IPS-20b (cell line): ENCODE results near the gene MYRF.

Experiments
- H3K27ac ChIP-seq: one replicate; pipeline ENCODE4 v1.5.1; 2013; ENCODE audit warnings: low read length
- H3K27me3 ChIP-seq: 2 replicates; pipeline ENCODE4 v1.6.1; 2013; ENCODE audit warnings: mild to moderate bottlenecking, low read length, inconsistent platforms; ENCODE audit not compliant: insufficient read depth
- H3K36me3 ChIP-seq: 2 replicates; pipeline ENCODE4 v1.6.1; 2013; ENCODE audit warnings: low read depth, mild to moderate bottlenecking, inconsistent platforms, low read length, moderate library complexity; ENCODE audit not compliant: insufficient read depth
- H3K4me1 ChIP-seq: 2 replicates; pipeline ENCODE4 v1.6.1; 2013; ENCODE audit warnings: mild to moderate bottlenecking, control low read depth, inconsistent platforms, low read length, moderate library complexity; ENCODE audit not compliant: insufficient read depth
- H3K4me3 ChIP-seq: 2 replicates; pipeline ENCODE4 v1.5.1; 2013; ENCODE audit warnings: mild to moderate bottlenecking, low read length, inconsistent platforms
- H3K9ac ChIP-seq: 2 replicates; pipeline ENCODE4 v1.6.1; 2013; ENCODE audit warnings: low read depth, mild to moderate bottlenecking, inconsistent platforms, low read length, moderate library complexity
- H3K9me3 ChIP-seq: 2 replicates; pipeline ENCODE4 v1.6.1; 2013; ENCODE audit warnings: mild to moderate bottlenecking, low read depth, low read length, inconsistent platforms; ENCODE audit not compliant: insufficient read depth

MYRF gene

DNA sequence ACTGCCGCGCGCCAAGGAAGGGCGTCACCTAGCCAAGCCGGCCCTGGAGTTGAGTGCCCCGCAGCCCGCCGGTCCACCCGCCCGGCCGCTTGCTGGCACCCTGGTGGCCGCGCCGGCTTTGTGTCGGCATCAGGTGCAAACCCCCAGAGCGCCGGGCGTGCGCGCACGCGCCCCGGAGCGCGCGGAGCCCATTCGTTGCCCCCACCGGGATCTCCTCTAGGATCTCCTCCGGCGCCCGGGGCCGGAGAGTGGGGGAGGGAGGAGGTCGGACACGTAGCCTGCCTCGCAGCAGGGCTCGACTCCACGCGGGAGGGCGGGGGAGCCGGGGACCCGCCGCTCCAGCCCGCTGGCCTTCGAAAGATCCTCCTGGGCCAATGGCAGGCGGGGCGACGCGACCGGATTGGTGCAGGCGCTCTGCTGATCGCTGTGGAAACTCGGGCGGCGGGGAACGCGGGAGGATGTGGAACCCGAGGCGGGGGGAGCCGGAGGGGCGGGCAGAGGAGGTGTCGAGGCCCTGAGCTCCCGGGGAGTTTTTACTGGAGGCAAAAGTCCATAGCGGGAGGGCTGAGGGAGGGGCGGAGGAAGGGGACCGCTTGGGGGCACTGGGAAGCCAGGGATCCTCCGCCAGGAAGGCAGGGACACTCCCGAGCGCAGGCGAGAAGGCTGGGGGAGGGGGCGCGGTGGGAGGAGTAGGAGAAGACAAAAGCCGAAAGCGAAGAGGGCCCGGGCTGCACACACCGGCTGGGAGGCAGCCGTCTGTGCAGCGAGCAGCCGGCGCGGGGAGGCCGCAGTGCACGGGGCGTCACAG is 75.3 kb downstream of the MYRF start, which contains the start of gene FADS2:
TSS of gene FADS2 (plus strand) at position 730 of the 808 bp plus-strand sequence. CDS start 91 bp downstream, outside the sequence.
- peaks cover 32% of the 10 kb centered on the region; the same call in 1 of the 2 replicates for H3K36me3 ChIP-seq
- peaks cover 16% of the 10 kb centered on the region for H3K4me1 ChIP-seq
- peak within 1 kb of the TSS; percentile 93 for H3K27ac ChIP-seq
- H3K4me3 ChIP-seq: peak within 1 kb of the TSS; percentile 88
- H3K9me3 ChIP-seq: no peaks in the 10 kb centered on the region
- no peaks in the 10 kb centered on the region for H3K27me3 ChIP-seq
- H3K9ac ChIP-seq: peak within 1 kb of the TSS; percentile 98

DNA sequence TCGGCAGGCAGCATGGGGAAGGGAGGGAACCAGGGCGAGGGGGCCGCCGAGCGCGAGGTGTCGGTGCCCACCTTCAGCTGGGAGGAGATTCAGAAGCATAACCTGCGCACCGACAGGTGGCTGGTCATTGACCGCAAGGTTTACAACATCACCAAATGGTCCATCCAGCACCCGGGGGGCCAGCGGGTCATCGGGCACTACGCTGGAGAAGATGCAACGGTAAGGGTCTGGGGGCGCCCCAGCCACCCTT is 75.9 kb downstream of the MYRF start:
- Histone ChIP-seq H3K4me1 (peaks cover 20% of the 10 kb centered on the region), H3K4me3 (peak overlapping the region; percentile 88), H3K27ac (peak overlapping the region; percentile 93), H3K9me3 (no peaks in the 10 kb centered on the region), H3K27me3 (no peaks in the 10 kb centered on the region), H3K9ac (peak overlapping the region; percentile 98), H3K36me3 (peaks cover 30% of the 10 kb centered on the region; the same call in 1 of the 2 replicates)

DNA sequence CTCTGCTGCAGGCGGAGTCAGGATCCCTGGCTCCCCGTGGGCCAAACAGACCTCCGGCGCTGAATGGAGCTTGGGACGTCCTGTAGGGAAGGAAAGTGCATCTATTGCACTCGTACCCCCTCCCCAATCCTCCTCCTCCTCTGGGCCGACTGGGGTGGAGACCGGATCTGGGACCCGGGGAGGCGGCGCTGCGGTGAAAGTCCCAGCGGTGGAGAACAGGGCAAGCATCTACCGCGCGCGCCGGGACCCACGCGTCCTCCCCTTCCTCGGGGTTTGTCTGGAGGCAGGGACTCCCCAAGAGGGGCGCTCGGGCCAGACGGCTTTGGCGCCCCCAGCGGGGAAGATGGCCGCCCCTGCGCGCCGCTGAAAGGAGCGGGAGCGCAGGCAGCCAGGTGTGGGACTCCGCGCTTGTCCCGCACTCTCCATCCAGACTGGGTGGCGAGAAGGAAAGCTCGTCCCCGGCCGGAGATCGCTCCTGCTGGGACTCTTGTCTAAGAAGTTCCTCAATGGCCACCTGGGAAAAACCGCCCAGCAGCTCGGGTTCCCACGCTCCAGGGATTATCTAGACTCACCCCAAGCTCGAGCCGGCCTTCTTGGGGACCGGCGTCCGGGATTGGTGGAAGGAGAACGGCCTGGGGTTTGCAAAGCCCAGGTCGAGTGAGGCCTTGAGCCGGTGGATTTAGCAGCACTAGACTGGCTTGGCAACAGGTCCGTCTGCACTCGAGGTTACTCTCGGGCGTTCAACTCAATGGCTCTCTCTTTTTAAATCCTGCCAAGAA is 76.4 kb downstream of the MYRF start:
- H3K36me3 ChIP-seq: peaks cover 34% of the 10 kb centered on the region; the same call in 1 of the 2 replicates
- no peaks in the 10 kb centered on the region for H3K27me3 ChIP-seq
- H3K9ac ChIP-seq: peak overlapping the region; percentile 98
- peaks cover 25% of the 10 kb centered on the region for H3K4me1 ChIP-seq
- H3K27ac ChIP-seq: peak overlapping the region; percentile 93
- H3K9me3 ChIP-seq: no peaks in the 10 kb centered on the region
- peak overlapping the region; percentile 88 for H3K4me3 ChIP-seq

DNA sequence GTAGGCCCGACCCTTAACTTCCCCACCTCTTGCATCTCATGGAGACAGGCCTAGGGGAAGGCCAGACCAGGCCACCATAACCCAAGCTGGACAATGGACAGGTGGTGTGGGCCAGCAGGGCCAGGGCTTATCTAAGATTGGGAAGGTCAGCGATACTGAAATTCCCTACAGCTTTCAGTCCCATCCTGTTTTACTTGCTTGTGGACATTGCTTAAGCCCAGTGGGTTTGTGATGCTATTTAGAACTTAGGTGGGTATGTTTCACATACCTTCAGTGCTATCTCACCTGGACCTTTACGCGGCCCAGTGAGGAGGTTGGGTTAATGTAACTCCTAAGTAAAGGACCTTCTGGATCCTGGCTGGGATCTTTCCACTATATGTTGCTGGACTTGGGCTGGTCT is 77.4 kb downstream of the MYRF start:
- peak overlapping the region; percentile 88 for H3K4me3 ChIP-seq
- H3K9me3 ChIP-seq: no peaks in the 10 kb centered on the region
- no peaks in the 10 kb centered on the region for H3K27me3 ChIP-seq
- peak overlapping the region; percentile 98; the same call in 1 of the 2 replicates for H3K9ac ChIP-seq
- H3K27ac ChIP-seq: no peak overlapping the region
- H3K4me1 ChIP-seq: peaks cover 31% of the 10 kb centered on the region
- H3K36me3 ChIP-seq: peaks cover 35% of the 10 kb centered on the region; the same call in 1 of the 2 replicates

DNA sequence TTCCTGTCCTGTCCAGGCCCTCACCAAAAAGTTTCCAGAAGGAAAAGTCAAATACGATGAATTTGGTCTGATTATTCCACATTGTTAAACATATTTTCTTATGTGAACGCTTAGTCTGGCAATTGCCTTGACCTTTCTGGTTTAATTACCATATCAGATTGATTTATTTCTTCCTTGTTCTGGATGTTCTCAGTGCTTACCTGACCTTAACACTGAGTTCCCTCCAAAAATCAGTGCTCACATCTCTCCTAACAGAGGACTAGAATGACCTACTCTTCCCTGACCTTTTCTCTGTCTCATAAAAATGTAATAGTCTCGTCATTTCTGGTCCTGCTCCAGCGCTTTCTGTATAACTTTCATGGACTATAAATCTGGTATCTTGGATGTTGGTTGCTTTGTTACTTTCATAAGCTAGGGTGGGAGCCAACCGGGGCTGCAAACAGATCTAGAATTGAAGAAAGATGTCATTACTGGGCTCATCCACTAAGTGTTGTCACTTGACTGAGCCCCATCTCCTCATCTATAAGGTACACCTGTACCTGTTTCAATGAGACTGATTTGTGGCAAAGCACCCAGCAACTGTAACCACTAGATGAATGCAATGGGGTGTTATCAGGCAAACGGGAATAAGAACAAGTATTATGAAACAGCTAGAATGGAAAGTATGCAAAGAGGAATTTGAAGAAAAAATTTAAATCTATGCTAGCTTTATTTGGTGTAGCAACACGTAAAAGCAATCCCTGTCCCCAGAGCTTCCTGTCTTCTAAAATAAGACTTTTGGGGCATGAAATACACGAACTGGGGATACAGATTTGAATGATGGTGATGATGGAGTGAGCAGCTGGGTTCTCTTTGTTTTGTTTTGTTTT is 78.0 kb downstream of the MYRF start:
- Histone ChIP-seq H3K27ac (no peak overlapping the region), H3K36me3 (peaks cover 35% of the 10 kb centered on the region; the same call in 1 of the 2 replicates), H3K4me3 (peak overlapping the region; percentile 88), H3K9ac (peak overlapping the region; percentile 98; the same call in 1 of the 2 replicates), H3K9me3 (no peaks in the 10 kb centered on the region), H3K27me3 (no peaks in the 10 kb centered on the region), H3K4me1 (peaks cover 31% of the 10 kb centered on the region)

DNA sequence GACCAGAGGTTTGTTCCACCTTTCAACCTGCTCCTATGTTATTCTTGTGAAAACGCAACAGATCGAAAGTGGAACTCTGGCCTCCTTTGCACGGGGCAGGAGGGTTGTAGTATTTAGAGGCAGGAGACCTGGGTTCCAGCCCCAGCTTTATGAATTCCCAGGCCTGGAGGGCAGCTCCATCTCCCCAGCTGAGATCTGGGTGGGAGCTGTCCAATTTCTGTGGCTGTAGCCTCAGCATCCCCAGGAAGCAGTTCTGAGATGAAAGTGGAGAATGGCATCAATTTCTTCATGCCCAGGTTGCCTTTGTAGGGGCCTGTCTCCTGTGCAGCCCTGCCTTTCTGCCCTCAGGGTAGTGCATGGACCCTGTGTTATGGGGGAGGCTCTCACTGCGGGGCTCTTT is 79.8 kb downstream of the MYRF start:
- Histone ChIP-seq H3K4me1 (peaks cover 31% of the 10 kb centered on the region), H3K27ac (no peak overlapping the region)

DNA sequence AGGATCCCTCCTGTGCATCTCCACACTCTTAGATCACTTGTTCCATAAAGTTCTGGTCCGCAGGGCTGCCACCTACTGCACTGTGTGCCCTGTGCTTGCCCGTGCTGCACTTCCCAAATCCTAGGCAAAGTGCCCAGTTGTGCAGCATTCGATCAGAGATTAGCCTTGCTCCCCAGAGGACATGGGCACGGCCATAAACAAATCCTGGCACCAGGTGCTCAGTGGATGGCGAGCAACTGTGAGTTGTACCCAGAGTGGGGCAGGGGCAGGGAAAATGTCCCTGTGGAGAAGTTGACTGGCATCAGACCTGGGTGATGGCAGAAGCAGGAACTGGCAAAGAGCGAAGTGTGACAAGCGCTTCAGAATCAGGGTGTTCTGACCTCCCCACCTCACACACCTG is 80.3 kb downstream of the MYRF start:
- no peaks in the 10 kb centered on the region for H3K27me3 ChIP-seq
- no peaks in the 10 kb centered on the region for H3K9me3 ChIP-seq
- no peak overlapping the region for H3K27ac ChIP-seq
- peaks cover 31% of the 10 kb centered on the region for H3K4me1 ChIP-seq
- H3K4me3 ChIP-seq: no peak overlapping the region
- H3K36me3 ChIP-seq: peaks cover 51% of the 10 kb centered on the region
- H3K9ac ChIP-seq: no peak overlapping the region

More for the DNA sequence above, 79.8 kb downstream of the MYRF start:
- Histone ChIP-seq H3K9ac (no peak overlapping the region), H3K9me3 (no peaks in the 10 kb centered on the region), H3K36me3 (peaks cover 45% of the 10 kb centered on the region; the same call in 1 of the 2 replicates), H3K4me3 (no peak overlapping the region; the same call in 1 of the 2 replicates), H3K27me3 (no peaks in the 10 kb centered on the region)

DNA sequence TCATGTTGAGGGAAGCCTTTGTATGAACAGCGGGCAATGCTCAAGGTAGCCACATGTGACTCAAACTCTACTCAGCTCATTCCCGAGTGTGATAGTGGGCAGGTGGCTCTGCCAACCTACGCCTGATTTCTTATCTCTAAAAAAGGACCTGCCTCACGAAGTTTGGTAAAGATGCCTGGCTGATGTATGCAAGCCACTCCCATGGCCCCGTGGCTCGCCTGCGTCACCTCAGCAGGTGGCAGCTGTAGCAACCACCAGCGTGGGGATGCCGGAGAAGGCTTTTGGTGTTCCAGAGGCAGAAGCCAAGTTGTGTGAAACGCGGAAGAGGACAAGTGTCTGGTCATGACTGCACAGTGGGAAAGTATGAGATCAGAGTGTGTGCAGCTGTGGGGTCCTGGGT is 81.0 kb downstream of the MYRF start:
- H3K4me3 ChIP-seq: no peak overlapping the region
- H3K4me1 ChIP-seq: peaks cover 31% of the 10 kb centered on the region
- peaks cover 58% of the 10 kb centered on the region for H3K36me3 ChIP-seq
- no peaks in the 10 kb centered on the region for H3K27me3 ChIP-seq
- H3K27ac ChIP-seq: no peak overlapping the region
- no peak overlapping the region; the same call in 1 of the 2 replicates for H3K9ac ChIP-seq
- H3K9me3 ChIP-seq: no peaks in the 10 kb centered on the region

DNA sequence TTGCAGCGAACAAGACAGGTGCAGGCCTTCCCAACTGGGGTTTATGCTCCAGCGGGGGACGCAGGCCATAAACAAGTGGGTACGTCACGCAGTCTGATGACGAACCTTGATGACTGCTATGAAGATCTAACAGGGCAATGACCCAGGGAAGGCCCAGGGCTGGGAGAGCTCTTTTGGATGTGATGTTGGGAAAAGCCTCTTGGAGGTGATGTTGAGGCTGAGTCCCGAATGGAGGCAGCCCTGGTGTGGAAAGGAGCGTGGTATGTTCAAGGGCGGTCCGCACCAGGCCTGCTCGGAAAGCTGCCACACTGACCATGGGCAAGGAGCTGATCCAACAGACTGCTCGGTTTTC is 81.5 kb downstream of the MYRF start:
- Histone ChIP-seq H3K36me3 (peaks cover 62% of the 10 kb centered on the region), H3K4me3 (no peak overlapping the region; the same call in 1 of the 2 replicates), H3K27ac (peak overlapping the region; percentile 60), H3K4me1 (peaks cover 31% of the 10 kb centered on the region), H3K9ac (peak overlapping the region; percentile 44; the same call in 1 of the 2 replicates), H3K9me3 (no peaks in the 10 kb centered on the region), H3K27me3 (no peaks in the 10 kb centered on the region)

DNA sequence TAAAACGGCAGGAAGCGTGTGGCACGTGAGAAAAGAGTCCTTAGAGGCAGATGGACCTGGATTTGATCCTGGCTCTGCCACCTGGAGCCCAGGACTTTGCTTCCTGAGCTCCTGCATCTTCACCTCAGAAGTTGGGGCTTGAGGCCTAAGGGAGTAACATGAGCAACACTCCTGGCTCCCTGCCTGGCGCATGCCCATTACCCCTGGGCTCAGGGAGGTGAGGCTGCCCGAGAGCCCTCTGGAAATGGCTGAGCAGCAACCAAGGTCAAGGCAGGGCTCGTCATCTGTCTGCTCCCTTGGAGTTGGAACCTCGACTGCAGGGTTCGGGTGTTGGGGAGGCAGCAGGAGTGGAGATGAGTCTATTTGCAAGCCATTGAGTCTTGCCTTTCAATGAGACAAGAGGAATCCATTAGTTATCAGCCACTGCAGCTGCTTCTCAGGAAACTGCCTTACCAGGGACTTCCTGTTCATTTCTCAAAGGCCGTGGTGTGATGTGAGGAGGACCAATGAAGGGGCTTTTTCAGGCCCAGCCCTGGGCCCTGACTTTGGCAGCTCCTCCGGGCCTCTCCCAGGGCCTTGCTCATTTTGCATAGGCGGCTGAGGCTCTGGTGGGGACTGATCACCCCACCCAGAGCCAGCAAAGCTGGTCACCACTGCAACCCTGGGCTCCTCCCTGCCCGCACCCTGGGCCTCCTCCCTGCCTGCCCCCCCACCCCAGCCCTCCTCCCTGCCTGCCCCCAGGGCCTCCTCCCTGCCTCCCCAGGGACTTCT is 82.0 kb downstream of the MYRF start:
- Histone ChIP-seq H3K9ac (peak overlapping the region; percentile 45; the same call in 1 of the 2 replicates), H3K9me3 (no peaks in the 10 kb centered on the region), H3K4me1 (peaks cover 31% of the 10 kb centered on the region), H3K4me3 (no peak overlapping the region; the same call in 1 of the 2 replicates), H3K27ac (peak overlapping the region; percentile 60), H3K36me3 (peaks cover 68% of the 10 kb centered on the region), H3K27me3 (no peaks in the 10 kb centered on the region)
